HUDEP-2 (cell line): ENCODE measurements around the gene KCTD17.
A peak's percentile ranks its signal among the peaks of the same experiment; 100 is the strongest.

ENCODE experiments used
- DNase-seq, 76 experiments: peaks; one replicate each; lab custom pipeline; 2025; ENCODE audit not compliant: unreplicated experiment in 76 of 76; lab: John Stamatoyannopoulos, UW

The KCTD17 gene

DNA sequence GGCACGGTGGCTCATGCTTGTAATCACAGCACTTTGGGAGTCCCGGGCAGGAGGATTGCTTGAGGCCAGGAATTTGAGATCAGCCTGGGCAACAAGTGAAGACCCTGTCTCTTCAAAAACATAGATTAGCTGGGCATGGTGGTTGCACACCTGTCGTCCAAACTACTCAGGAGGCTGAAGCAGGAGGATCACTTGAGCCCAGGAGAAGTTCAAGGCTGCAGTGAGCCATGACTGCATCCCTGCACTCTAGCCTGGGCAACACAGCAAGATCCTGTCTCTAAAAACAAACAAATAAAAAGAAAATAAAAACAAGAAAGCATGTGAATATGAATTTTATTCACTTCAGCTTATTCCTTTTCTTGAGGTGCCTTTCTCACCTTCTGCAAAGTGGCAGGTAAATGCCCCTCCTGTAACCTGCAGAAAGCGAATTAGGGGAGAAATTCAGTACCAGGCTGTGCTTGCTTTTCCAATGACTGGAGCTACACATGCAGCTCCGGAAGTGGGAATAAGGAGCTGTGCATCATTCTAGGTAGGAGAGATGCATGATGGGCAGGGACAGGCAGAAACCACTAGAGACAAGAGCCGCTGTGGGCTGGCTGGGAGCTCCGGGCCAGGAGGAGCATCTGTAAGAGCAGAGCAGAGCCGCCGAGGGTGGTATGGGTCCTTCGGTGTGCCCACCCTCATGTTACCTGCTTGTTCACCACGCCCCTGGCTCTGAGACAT lies 14.7 kb upstream of the KCTD17 start:
- no peak for DNase-seq

DNA sequence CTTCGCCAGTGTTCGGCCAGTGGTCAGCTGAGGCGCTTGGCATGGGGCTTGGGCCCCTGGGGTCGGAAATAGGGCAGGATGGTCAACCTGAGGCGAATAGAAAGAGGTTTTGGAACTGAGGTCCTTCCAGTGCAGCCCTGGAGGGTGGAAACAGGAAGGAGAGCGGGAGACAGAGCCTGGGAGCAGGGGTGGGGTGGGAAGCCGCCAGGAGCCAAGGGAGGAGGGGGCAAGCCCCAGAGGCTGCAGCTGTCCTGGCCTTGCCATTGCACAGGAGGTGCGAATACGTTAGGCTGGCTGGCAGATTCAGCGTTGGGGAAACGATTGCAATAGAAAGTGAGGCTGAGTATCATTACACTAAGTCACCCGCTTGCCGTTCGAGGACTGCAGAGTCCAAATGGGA lies 13.9 kb upstream of the KCTD17 start:
- DNase-seq, result no peak

DNA sequence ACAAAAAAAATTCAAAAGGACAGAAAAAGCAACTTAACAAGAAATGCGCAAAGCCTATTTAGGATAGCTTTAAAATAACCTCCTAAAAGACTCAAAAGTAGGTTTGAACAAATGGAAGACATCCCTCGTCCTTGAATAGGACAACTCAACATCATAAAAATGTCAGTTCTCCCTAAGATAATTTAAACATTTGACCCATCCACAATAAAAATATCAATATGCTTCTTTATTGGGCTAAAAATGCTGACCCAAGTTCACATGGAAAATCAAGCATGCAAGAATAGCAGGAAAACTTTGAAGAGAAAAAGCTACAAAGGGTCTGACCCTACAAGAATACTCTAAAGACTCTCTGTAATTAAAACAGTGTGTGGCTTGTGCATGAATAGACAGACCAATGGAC lies 12.1 kb upstream of the KCTD17 start:
- DNase-seq, result no peak

DNA sequence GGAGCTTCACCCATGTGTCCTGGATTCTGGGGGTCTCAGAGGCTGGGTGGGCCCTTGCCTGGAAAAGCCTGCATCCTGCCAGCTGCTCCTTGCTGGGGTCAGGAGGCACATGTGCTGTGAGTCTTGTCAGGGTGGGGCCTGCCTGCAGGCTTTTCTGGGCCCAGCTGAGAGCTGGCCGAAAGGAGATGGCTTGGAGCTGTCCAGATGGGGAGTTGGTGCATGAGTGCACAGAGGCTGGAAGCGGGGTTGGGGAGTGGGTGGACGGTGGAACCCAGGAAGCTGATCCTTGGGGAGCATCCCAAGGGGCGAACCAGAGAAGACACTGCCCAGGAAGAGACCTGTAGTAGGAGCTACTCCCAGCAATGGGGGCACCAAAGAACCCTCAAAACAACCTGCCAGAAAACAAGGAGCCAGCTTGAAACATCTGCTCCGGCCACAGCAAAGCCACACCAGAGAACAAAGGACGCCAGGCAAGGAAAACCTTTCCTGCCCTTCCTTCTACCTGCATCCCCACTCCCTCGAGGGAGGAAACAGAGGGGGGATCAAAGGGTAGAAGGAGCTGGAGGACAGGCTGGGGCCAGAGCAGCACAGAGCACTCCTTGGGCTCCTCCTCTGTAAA lies 8.2 kb upstream of the KCTD17 start:
- DNase-seq, result no peak

DNA sequence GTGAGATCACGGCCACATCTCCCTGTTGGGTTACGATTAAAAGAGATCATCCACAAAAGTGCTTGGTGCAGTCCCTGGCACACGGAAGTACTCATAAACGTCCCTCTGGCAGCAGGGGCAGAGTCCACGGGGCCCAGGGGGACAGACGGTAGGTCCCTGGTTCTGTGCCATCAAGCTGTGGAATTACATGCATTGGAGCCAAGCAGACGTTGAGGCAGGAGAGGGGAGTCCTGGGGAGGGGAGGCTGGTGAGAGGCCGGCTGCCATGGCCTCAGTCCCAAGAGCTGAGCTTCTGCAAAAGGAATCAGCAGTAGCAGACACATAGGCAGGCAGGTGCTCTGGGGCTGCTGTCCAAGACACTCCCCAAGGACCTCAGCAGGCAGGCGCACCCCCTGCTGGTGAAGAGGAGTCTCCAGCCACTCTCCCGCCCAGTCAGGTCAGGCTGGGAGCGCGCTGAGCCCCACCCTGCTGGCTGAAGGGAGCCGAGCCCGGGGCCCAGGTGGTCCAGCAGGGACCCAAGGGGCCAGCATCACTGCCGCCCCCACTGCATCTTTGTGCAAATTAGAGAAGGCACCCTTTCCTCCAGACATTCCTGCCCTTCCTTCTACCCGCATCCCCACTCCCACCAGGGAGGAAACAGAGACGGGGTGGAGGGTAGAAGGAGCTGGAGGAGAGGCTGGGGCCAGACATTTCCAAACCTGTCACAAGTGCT lies 7.6 kb upstream of the KCTD17 start:
- DNase-seq, result peak in 71 of 76 experiments; percentile 15 to 84 (median 67)

DNA sequence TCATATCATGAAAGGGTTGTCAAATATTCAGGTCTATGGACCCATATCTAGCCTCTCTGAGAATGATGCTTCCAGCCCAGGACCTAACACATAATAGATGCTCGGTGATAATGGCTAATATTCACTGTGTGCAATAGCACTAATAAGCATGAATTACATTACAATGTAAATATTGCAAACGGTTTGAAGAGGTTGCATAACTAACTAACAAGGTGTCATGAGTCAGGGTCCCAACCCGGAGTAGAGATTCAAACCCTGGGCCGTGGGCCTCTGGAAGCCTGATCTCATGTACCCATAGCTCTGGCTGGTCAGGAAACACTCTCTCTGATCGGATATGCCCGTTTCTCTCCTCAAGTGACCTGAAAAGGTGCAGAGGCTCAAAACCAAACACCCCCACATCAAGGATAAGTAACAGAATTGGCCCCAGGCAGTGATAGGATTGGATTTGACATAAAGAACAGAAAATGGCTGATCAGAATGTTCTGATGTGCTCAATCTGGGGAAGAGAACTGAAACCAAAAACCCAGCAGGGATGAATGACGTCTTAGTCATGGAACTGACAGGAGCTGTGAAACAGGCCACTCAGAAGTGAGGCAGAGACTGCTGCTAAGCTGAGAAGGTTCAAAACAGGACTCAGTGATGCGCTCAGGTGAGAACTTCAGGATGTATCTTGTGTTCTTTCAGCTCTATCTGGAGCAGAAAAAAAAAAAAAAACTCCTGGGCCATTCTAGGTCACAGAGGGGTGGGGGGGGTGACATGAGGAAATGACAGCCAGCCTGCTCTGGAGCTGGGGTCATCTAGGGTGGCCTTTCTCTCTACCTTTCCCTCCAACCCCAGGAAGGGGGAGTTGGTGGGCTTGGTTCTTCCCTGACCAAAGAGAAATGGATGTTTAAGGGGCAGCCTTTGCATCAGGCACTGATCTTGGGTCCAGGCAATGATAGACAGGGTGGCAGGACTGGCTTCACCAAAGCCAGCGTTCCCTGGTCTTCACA lies 6.6 kb upstream of the KCTD17 start:
- DNase-seq, result no peak

- DNase-seq, result peak in 4 of 76 experiments; percentile 5 to 28 (median 14)
These were observed 5.6 kb upstream of the KCTD17 start for GRCh38 chr22:37045958-37046357.

DNA sequence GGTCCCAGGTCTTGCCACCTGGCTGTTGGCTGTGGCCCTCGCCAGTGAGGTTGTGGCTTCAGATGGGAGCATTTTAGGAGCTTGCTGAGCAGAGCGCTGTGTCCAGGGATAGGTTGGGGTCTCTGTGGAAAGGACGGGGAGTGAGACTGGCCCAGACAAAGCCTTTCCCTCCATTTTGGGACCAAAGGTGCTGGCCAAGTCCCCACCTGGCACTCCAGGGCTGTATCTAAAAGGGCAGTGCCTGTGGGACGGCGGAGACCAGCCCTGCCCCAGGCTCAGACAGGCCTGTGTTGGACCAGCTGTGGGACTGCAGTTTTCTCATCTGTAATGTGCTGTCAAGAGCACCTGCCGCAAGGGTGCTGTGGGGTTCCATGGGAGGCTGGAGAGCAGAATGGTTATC lies 5.0 kb upstream of the KCTD17 start:
- DNase-seq, result no peak

- no peak for DNase-seq
These were observed 4.5 kb upstream of the KCTD17 start for GRCh38 chr22:37047006-37047405.

- no peak for DNase-seq
These were observed 3.4 kb upstream of the KCTD17 start for GRCh38 chr22:37048133-37048532.

DNA sequence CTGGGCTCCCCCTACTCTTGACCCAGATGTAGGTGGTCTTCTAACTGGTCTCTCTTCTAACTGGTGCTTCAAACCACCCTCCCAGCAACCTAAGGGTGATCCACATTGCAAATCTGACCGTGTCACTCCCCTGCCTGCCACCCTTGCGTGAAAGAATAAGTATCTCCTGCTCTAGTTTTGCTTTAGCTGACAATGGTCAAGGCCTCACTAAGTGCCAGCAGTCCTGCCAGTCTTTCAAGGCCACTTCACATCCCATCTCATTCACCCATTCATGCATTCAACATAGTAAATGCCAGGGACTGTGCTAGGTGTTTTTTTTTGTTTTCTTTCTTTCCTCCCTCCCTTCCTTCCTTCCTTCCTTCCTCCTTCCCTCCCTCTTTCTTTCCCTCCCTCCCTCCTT lies 2.3 kb upstream of the KCTD17 start:
- no peak for DNase-seq

DNA sequence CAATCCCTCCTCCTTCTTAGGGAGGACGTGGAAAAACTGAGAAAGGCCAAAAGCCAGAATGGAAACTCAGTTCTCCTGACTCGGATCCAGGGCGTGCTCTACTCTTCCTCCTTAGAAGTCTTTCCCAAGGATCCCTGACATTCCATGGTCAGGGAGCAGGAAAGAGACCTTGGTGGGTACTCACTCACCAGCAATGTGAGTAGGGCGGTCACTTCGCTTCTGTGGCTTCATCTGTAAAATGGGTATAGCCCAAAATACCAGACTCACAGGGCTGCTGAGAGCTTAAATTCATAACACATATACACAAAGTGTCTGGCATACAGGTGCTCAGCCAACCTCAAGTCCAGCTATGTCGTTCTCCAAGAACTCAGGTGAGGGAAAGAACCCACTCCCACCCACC lies 629 bp upstream of the KCTD17 start:
- DNase-seq, result no peak

DNA sequence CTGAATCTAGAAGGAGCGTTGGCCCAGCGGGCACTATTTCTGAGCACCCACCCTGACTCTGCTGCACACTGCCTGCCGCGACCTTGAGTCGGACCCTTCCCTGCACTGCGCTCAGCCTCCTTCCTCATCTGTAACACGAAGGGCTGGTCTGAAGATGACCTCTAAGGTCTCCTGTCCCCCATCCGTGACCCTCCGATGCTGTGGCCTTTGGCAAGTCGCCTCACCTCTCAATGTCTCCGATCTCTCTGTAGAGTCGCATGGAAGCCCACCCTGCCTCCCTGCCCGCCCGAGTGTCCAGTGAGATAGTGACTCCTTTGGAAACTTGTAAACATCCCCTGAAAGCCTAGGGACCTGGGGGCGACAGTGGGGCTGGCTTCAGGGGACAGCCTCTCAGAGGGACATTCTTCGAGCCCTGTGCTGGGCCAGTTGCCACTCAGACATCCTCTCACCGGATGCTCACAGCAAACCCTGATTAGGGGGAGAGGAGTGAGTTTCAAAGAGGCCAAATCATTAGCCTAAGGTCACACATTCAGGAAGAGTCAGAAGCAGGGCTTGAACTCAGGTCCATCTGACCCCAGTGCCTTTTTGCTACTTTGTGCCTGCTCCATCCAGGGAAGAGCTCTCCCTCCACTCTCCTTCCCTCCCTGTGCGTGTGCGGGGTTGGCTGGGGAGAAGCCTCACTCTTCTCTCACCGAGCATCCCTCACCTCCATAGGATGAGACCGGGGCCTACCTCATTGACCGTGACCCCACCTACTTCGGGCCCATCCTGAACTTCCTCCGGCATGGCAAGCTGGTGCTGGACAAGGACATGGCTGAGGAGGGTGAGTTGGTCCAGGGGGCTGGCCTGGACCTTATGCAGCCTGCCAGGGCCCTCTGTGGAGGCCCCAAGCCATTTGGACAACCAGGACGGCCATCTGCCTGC lies 1.1 kb downstream of the KCTD17 start:
- DNase-seq, result no peak

- DNase-seq, result peak in 73 of 76 experiments; percentile 23 to 88 (median 61)
These were observed 1.9 kb downstream of the KCTD17 start for GRCh38 chr22:37053310-37054055.

DNA sequence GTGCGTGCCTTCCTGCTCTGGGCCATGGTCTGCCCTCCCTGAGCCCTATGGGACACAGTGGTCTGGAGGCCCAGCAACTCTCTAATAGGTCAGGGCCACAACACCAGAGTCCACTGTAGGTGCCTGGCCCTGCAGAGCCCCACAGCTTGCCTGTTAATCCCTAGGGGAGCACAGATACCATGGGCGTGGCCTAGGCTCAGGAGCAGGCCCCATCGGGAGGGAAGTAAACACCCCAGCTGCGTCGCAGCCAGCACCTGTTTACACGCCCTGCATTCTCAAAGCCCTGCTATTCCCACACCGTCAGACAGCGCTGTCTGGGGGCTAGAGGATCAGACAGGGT lies 2.5 kb downstream of the KCTD17 start:
- DNase-seq, result peak in 4 of 76 experiments; percentile 37 to 57 (median 48)

DNA sequence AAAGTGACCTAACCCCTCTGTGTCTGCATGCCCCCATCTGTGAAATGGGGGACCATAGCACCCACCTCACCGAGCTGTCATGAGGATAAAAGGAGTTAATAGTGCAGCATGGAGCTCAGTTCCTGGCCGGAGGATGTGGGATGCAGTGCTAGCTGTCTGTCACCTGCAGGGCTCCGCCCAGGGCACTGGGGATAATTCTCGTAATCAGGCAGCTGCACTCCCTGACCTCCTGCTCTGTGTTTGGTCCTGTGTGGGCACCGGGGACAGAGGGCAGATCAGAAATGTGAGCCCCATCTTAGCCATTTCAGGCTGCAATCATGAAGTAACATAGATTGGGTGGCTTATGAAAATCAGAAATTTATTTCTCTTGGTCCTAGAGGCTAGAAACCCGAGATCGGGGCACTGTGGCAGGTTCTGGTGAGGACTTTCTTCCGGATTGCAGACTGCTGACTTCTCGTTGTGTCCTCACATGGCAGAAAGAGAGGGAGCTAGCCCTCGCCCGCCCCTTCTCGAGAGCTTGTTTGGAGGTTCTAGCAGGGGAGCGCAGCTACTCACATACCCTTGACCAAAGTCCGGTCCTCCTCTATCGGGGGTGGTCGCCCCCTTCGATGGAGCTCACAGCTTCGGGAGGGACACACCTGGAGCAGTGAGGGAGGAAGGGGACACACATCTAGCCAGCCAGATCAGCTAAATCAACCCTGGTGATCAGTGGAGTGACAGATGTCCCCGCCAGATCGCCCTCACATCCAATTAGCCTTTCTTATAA lies 3.2 kb downstream of the KCTD17 start:
- no peak for DNase-seq

DNA sequence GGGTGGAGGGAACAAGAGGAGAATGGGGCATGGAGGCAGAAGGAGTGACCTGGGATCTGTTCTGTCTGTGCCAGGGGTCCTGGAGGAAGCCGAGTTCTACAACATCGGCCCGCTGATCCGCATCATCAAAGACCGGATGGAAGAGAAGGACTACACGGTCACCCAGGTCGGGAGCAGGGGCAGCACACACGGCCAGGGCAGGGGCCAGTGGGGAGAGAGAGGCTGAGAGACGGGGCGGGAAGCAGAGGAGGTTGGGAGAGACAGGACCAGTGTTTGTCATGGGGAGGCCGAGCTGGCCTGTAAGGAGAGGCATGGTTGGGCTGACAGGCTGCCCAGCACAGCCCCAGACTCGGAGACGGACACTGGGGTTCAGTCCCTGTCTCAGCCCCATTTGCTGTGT lies 4.7 kb downstream of the KCTD17 start:
- DNase-seq, result no peak

DNA sequence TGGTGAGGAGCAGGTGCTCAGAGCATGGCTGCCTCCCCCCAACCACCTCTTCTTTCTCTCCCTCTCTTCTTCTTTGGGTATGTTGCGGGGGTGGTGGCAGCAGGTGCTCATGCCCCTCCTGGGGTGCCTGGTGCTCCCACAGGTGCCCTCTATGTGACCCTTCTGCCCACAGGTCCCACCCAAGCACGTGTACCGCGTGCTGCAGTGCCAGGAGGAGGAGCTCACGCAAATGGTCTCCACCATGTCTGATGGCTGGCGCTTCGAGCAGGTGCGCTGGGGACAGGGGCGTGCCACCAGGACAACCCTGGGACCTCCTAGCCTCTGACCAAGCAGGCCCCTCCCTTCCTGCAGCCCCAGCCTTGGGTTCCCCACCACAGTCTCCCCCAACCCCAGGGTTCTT lies 5.7 kb downstream of the KCTD17 start:
- DNase-seq, result no peak
